Body of pancreas (tissue), 4 donors: ENCODE results near the gene PRKG1. TPM values are rescaled to one million over a fixed set of nuclear protein-coding genes. Genes with fewer than 3 reads are reported as not detected.

ENCODE experiments used
- ATAC-seq: fragments of 150-250 bp; one replicate; pipeline ENCODE4 v1.9.1; 2016
- DNase-seq, 4 donors: peaks; one replicate each; pipeline ENCODE4 v3.0.0-alpha.2; 2019
- H3K27ac ChIP-seq, 4 donors: fragments of 200-600 bp; sonication (generic); 1 replicate in 3 of 4; 2 replicates in 1 of 4; pipeline versions ENCODE4 v1.5.1 to v1.6.1; 2016 to 2019; ENCODE audit warnings: mild to moderate bottlenecking in 1 of 4, mixed read lengths in 1 of 4, moderate library complexity in 1 of 4
- H3K27me3 ChIP-seq, 2 donors: fragments of 200-600 bp; sonication (generic); one replicate each; pipeline ENCODE4 v1.6.0; 2016; ENCODE audit warnings: mild to moderate bottlenecking in 1 of 2
- H3K36me3 ChIP-seq, 2 donors: fragments of 200-600 bp; sonication (generic); replicated peaks in 1 of 2; 2 replicates each; pipeline ENCODE4 v1.5.1; 2016; ENCODE audit warnings: low read depth in 2 of 2; ENCODE audit not compliant: insufficient read depth in 1 of 2
- H3K4me1 ChIP-seq: fragments of 200-600 bp; sonication (generic); one replicate; pipeline ENCODE4 v1.6.0; 2016
- H3K4me3 ChIP-seq, 2 donors: fragments of 200-600 bp; sonication (generic); 1 replicate in 1 of 2; 2 replicates in 1 of 2; pipeline ENCODE4 v1.5.1; 2016 to 2019
- H3K9me3 ChIP-seq, 3 donors: fragments of 200-600 bp; sonication (generic); 1 replicate in 2 of 3; 2 replicates in 1 of 3; pipeline ENCODE4 v1.5.1; 2016
- POLR2A ChIP-seq, 3 donors: fragments of 450-650 bp; IDR thresholded peaks; one replicate each; pipeline ENCODE4 v1.6.1; 2016; ENCODE audit warnings: antibody characterized with exemption in 3 of 3, mild to moderate bottlenecking in 2 of 3
- WGBS, 2 donors: methylation state at CpG; one replicate each; pipeline ENCODE4 v1.1.5; 2017; 5-methylcytosine and 5-hydroxymethylcytosine counted together
- intact Hi-C: fragments of 100-400 bp; cut with DNase I; formaldehyde crosslinking; loops from one replicate; pipeline ENCODE4 v1.15.1; 2023
- total RNA-seq, 2 donors: library from RNA; depleted of rRNA; stranded (reverse); fragments of >200 nt; gene quantifications; one replicate each; pipeline ENCODE4 v1.1.0, GENCODE V29; 2016
- TF ChIP-seq, protein P1 (sequence below), 7 experiments: fragments of 450-650 bp in 4 of 7; fragments of 200-600 bp in 3 of 7; sonication (generic) in 3 of 7; IDR thresholded peaks; one replicate each; pipeline ENCODE4 v1.5.1; 2016 to 2019; ENCODE audit warnings: antibody characterized with exemption in 7 of 7

PRKG1 gene
- total RNA-seq, 2 donors from 2014 or later: 14.2 to 18.9 TPM

DNA sequence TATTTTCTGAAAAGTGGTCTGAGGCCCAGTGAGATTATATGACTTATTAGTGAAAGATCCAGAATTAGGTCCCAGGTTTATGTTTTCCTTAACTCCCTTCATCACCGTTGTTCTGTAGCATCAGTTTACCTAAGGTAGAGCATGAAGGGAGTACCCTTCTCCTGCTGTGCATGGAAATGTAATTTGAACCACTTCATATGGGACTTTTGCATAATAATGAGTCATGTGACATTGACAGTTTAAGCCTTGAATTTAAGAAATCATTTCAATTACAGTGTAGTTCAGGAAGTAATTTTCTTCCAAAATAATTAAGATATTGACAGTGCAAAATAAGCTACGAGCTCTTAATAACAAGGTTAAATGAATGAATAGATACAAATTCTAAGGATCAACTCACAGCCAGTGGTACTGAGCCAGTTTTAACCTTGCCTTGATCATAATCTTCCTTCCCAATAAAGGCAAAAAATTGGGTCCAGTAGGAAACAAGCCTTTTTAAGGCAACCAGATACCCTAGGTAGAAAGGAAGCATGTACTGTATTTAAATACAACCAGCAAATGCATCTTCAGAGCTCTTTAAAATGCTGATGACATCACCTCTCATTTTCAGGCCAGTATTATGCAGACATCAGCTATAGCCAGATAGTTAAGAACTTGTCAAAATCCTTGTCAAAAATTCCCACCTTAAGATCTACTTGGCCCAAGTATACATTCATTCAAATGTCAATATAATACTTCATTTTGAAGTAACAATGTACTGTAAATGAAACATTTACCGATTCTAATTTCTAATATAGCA, 1191.0 kb downstream of the PRKG1 start:
- ATAC-seq (no peak), DNase-seq (no peak)
- Histone ChIP-seq H3K9me3 (no peaks in the 10 kb centered on the region), H3K27me3 (no peaks in the 10 kb centered on the region), H3K27ac (no peak overlapping the region), H3K36me3 (no peaks in the 10 kb centered on the region), H3K4me3 (no peak overlapping the region), H3K4me1 (no peaks in the 10 kb centered on the region)
- no peak for TF ChIP-seq POLR2A (IDR thresholded peaks at IDR 0.05)
- TF ChIP-seq, protein P1, sequence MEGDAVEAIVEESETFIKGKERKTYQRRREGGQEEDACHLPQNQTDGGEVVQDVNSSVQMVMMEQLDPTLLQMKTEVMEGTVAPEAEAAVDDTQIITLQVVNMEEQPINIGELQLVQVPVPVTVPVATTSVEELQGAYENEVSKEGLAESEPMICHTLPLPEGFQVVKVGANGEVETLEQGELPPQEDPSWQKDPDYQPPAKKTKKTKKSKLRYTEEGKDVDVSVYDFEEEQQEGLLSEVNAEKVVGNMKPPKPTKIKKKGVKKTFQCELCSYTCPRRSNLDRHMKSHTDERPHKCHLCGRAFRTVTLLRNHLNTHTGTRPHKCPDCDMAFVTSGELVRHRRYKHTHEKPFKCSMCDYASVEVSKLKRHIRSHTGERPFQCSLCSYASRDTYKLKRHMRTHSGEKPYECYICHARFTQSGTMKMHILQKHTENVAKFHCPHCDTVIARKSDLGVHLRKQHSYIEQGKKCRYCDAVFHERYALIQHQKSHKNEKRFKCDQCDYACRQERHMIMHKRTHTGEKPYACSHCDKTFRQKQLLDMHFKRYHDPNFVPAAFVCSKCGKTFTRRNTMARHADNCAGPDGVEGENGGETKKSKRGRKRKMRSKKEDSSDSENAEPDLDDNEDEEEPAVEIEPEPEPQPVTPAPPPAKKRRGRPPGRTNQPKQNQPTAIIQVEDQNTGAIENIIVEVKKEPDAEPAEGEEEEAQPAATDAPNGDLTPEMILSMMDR (IDR thresholded peaks at IDR 0.05): no peak
- intact Hi-C loops: no loop called here
- WGBS, 2 donors: 81 to 91% methylated on average over 3 of the region's 3 CpGs

DNA sequence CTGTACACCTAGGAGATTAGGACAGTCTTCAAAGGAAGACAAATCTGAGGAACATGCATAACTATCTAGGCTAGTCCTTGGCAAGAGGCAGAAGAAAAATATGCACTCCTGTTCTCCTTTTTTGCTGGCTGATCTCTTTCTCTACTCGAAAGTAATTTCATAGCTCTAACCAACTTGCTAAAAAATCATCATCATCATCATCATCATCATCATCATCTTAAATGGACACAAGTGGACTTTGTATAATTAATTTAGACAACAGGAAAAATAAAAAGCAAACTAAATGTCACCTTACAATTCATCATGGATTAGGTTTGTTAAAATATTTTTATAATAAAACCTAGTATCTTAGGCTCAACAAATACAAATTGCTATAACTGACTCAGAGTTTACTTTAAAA, 1192.6 kb downstream of the PRKG1 start:
- DNase-seq (no peak), ATAC-seq (no peak)
- no peak overlapping the region for H3K27ac ChIP-seq
- H3K4me3 ChIP-seq: no peak overlapping the region
- TF ChIP-seq POLR2A (IDR thresholded peaks at IDR 0.05): no peak
- TF ChIP-seq, protein P1 (IDR thresholded peaks at IDR 0.05): no peak
- WGBS, 2 donors: 60 to 69% methylated on average over 1 of the region's 1 CpG
- no peaks in the 10 kb centered on the region for H3K27me3 ChIP-seq
- no peaks in the 10 kb centered on the region for H3K9me3 ChIP-seq
- H3K4me1 ChIP-seq: no peaks in the 10 kb centered on the region
- no peaks in the 10 kb centered on the region for H3K36me3 ChIP-seq
- intact Hi-C loops: no loop called here

DNA sequence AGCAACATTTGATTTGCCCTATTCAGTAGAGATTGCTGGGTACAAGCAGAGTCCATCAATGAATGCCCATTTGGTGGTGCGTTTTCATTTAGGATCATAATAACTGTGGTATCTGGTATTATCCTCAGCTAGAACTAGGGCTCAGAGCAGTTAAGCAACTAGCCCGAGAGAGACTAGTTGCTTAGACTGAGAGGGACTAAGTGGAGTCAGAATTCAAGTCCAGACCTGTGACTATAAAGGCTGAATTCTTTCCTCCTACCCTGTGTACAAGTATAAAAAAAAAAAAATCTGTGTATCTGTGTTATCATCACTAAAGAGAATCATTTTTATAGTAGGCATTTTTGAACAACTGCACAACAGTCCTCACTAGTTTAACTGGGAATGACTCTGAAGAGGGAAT, 1194.5 kb downstream of the PRKG1 start:
- DNase-seq: no peak
- Histone ChIP-seq H3K27ac (no peak overlapping the region), H3K4me1 (no peaks in the 10 kb centered on the region), H3K27me3 (no peaks in the 10 kb centered on the region), H3K36me3 (no peaks in the 10 kb centered on the region), H3K4me3 (no peak overlapping the region), H3K9me3 (no peaks in the 10 kb centered on the region)
- intact Hi-C loops: no loop called here
- no peak for ATAC-seq
- 78 to 91% methylated on average over 2 of the region's 2 CpGs for WGBS, 2 donors
- TF ChIP-seq POLR2A (IDR thresholded peaks at IDR 0.05): no peak
- TF ChIP-seq, protein P1 (IDR thresholded peaks at IDR 0.05): no peak

DNA sequence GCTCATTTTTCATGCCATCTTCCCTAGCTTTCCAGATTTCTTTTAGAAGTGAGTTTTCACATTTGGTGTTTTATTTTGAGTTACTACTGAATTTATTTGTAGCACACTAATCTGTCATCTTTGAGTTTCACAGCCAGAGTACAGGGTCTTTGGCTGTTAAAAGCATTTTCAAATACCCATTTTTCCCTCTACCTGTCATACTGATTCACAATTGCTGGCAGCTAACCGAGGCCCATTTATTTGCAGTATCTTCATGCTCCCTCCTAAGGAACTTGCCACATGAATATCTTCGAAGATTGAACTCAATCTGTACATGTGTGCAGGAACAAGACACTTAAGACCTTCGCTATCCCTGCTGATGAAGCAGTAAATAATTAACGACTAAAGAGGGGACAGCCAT, 1194.9 kb downstream of the PRKG1 start:
- no peak overlapping the region for H3K27ac ChIP-seq
- TF ChIP-seq POLR2A (IDR thresholded peaks at IDR 0.05): no peak
- TF ChIP-seq, protein P1 (IDR thresholded peaks at IDR 0.05): no peak
- no peak overlapping the region for H3K4me3 ChIP-seq
- no peaks in the 10 kb centered on the region for H3K27me3 ChIP-seq
- DNase-seq (no peak), ATAC-seq (no peak)
- no peaks in the 10 kb centered on the region for H3K36me3 ChIP-seq
- WGBS, 2 donors: 52 to 66% methylated on average over 4 of the region's 4 CpGs
- intact Hi-C loops: no loop called here
- H3K9me3 ChIP-seq: no peaks in the 10 kb centered on the region
- no peaks in the 10 kb centered on the region for H3K4me1 ChIP-seq

DNA sequence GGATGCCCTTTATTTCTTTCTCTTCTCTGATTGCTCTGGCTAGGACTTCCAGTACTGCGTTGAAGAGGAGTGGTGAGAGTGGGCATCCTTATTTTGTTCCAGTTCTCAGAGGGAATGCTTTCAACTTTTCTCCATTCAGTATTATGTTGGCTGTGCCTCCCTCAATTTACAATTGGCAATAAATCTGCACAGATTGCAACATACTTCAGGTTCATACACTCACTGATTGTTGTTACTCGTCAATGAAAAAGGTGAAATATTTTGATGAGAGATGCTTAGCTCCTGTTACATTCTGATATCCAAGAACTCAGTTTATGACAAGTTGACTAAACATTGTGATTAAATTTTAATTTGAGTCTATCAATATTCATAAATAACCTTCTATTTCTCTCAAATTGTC, 1201.9 kb downstream of the PRKG1 start:
- no peaks in the 10 kb centered on the region for H3K4me1 ChIP-seq
- 69 to 89% methylated on average over 2 of the region's 2 CpGs for WGBS, 2 donors
- H3K36me3 ChIP-seq: no peaks in the 10 kb centered on the region
- no peak for TF ChIP-seq POLR2A (IDR thresholded peaks at IDR 0.05)
- TF ChIP-seq, protein P1 (IDR thresholded peaks at IDR 0.05): no peak
- no peak for DNase-seq
- no peak overlapping the region for H3K27ac ChIP-seq
- no peaks in the 10 kb centered on the region for H3K27me3 ChIP-seq
- H3K9me3 ChIP-seq: peaks cover 0 to 3% (median 0%) of the 10 kb centered on the region in 3 donors
- intact Hi-C loops: no loop called here
- no peak for ATAC-seq
- no peak overlapping the region for H3K4me3 ChIP-seq
